Measurements from ENCODE around the gene WDR12.
"Not testable (repeated sequence)": the region's sequence is repeated elsewhere in the genome, so short reads cannot be mapped to it uniquely, and the experiment has no call there.

Gene WDR12

GRCh38 chr2:202877699-202878098 lies 33.8 kb downstream of the WDR12 start:
- no peak for DNase-seq (ENCODE audit: extremely low read depth, insufficient read length)
- TF ChIP-seq CTCF (IDR thresholded peaks at IDR 0.05; ENCODE audit: insufficient read depth, low read length, poor library complexity, severe bottlenecking) = no peak
- H3K36me3 ChIP-seq (ENCODE audit: control insufficient read depth, insufficient read depth, low read length) = peaks cover 3% of the 10 kb centered on the region
- no peaks in the 10 kb centered on the region for H3K27me3 ChIP-seq (replicated peaks; ENCODE audit: control insufficient read depth, insufficient read depth, low read length)
- no peak overlapping the region for H3K4me3 ChIP-seq (replicated peaks; ENCODE audit: low read depth, low read length)

- Histone ChIP-seq H3K36me3 (ENCODE audit: control insufficient read depth, insufficient read depth, low read length) (no peaks in the 10 kb centered on the region), H3K27me3 (replicated peaks; ENCODE audit: control insufficient read depth, insufficient read depth, low read length) (no peaks in the 10 kb centered on the region), H3K4me3 (replicated peaks; ENCODE audit: low read depth, low read length) (peak within 1 kb of the TSS; percentile 68)
- peak; percentile 15 for TF ChIP-seq CTCF (IDR thresholded peaks at IDR 0.05; ENCODE audit: insufficient read depth, low read length, poor library complexity, severe bottlenecking)
- DNase-seq (ENCODE audit: extremely low read depth, insufficient read length) = peak; percentile 81
These were observed 40.0 kb downstream of the WDR12 start, which contains the start of gene ICA1L for GRCh38 chr2:202871300-202872141. TSS of gene ICA1L (minus strand) at chr2:202871766. CDS start at chr2:202829009, 42,757 bp downstream.

- Histone ChIP-seq H3K27me3 (replicated peaks; ENCODE audit: control insufficient read depth, insufficient read depth, low read length) (no peaks in the 10 kb centered on the region), H3K36me3 (ENCODE audit: control insufficient read depth, insufficient read depth, low read length) (no peaks in the 10 kb centered on the region), H3K4me3 (replicated peaks; ENCODE audit: low read depth, low read length) (peak overlapping the region; percentile 68)
- TF ChIP-seq CTCF (IDR thresholded peaks at IDR 0.05; ENCODE audit: insufficient read depth, low read length, poor library complexity, severe bottlenecking) = peak; percentile 79
- peak; percentile 70 for DNase-seq (ENCODE audit: extremely low read depth, insufficient read length)
These were observed 40.8 kb downstream of the WDR12 start for GRCh38 chr2:202870431-202871299.

- Histone ChIP-seq H3K36me3 (ENCODE audit: control insufficient read depth, insufficient read depth, low read length) (no peaks in the 10 kb centered on the region), H3K4me3 (replicated peaks; ENCODE audit: low read depth, low read length) (no peak overlapping the region), H3K27me3 (replicated peaks; ENCODE audit: control insufficient read depth, insufficient read depth, low read length) (no peaks in the 10 kb centered on the region)
- TF ChIP-seq CTCF (IDR thresholded peaks at IDR 0.05; ENCODE audit: insufficient read depth, low read length, poor library complexity, severe bottlenecking) = no peak
- DNase-seq (ENCODE audit: extremely low read depth, insufficient read length) = no peak
These were observed 49.5 kb downstream of the WDR12 start for GRCh38 chr2:202861987-202862386.

- Histone ChIP-seq H3K4me3 (replicated peaks; ENCODE audit: low read depth, low read length) (no peak overlapping the region), H3K27me3 (replicated peaks; ENCODE audit: control insufficient read depth, insufficient read depth, low read length) (no peaks in the 10 kb centered on the region), H3K36me3 (ENCODE audit: control insufficient read depth, insufficient read depth, low read length) (no peaks in the 10 kb centered on the region)
- no peak for DNase-seq (ENCODE audit: extremely low read depth, insufficient read length)
- no peak for TF ChIP-seq CTCF (IDR thresholded peaks at IDR 0.05; ENCODE audit: insufficient read depth, low read length, poor library complexity, severe bottlenecking)
These were observed 52.9 kb downstream of the WDR12 start for GRCh38 chr2:202858601-202859000.

GRCh38 chr2:202849343-202849742 lies 62.1 kb downstream of the WDR12 start:
- H3K36me3 ChIP-seq (ENCODE audit: control insufficient read depth, insufficient read depth, low read length); DNase-seq (ENCODE audit: extremely low read depth, insufficient read length); H3K4me3 ChIP-seq (replicated peaks; ENCODE audit: low read depth, low read length); H3K27me3 ChIP-seq (replicated peaks; ENCODE audit: control insufficient read depth, insufficient read depth, low read length): not testable (repeated sequence)
